Endometrial microvascular endothelial cells (primary cell): ENCODE measurements around the gene FAAH2. TPM values are rescaled to one million over a fixed set of nuclear protein-coding genes. Genes with fewer than 3 reads are reported as not detected.

Source experiments
- total RNA-seq: library from RNA; depleted of rRNA; stranded (reverse); fragments of >200 nt; gene quantifications from one replicate; pipeline ENCODE4 v1.2.3, GENCODE V29; 2015; ENCODE audit errors: inconsistent ontology term

FAAH2 gene
- total RNA-seq, 1 donor from 2014 or later: not detected

Other genes starting within 250 kb of the FAAH2 start
- 9.0 TPM for gene SPIN2B, start 165.2 kb upstream of the FAAH2 start, total RNA-seq
- gene SPIN2A, start 149.3 kb upstream of the FAAH2 start, total RNA-seq: not detected